ENCODE results near the gene CHKA. TPM values are rescaled to one million over a fixed set of nuclear protein-coding genes. Genes with fewer than 3 reads are reported as not detected.
A peak's percentile ranks its signal among the peaks of the same experiment; 100 is the strongest.

CHKA gene
- total and polyA plus RNA-seq, 9 of the 15 experiments (the other 6 are each of a cell fraction or from before 2014, with no cell fraction given), result 3.6 to 37.0 (median 30.2) TPM

- TF ChIP-seq HINFP (tag; conservative IDR thresholded peaks at IDR 0.05; ENCODE audit: low read depth), result no peak
- no peak for TF ChIP-seq NR0B1 (IDR thresholded peaks at IDR 0.05; ENCODE audit: partially characterized antibody)
- no peak for TF ChIP-seq SMAD2 (IDR thresholded peaks at IDR 0.05; ENCODE audit: low read depth, low read length)
- TF ChIP-seq USF2 (CRISPR knock-in tag; IDR thresholded peaks at IDR 0.05), result peak; percentile 69
- TF ChIP-seq EZH2 (IDR thresholded peaks at IDR 0.05; ENCODE audit: borderline replicate concordance, low read depth, low read length), result no peak
- no peak for TF ChIP-seq MXD1 (CRISPR knock-in tag; IDR thresholded peaks at IDR 0.05; ENCODE audit: borderline replicate concordance, poor library complexity, severe bottlenecking)
- no peak for TF ChIP-seq NR3C1 (CRISPR knock-in tag; IDR thresholded peaks at IDR 0.05)
- TF ChIP-seq DNMT1 (IDR thresholded peaks at IDR 0.05), result no peak
- no peak for TF ChIP-seq STAT5A (IDR thresholded peaks at IDR 0.05; ENCODE audit: borderline replicate concordance, low read length)
- no peak for TF ChIP-seq PTRF (tag; IDR thresholded peaks at IDR 0.05)
- TF ChIP-seq HES1 (IDR thresholded peaks at IDR 0.05; ENCODE audit: low read depth), result peak; percentile 61
- TF ChIP-seq UBTF (IDR thresholded peaks at IDR 0.05; ENCODE audit: borderline replicate concordance in 1 of 2, low read depth in 2 of 2, low read length in 2 of 2), result 0 out of 4 replicates have a peak, but pooled peaks of 1 of the 2 experiments have one; percentile 50
- TF ChIP-seq ZNF133 (CRISPR knock-in tag; IDR thresholded peaks at IDR 0.05), result no peak
- TF ChIP-seq VEZF1 (CRISPR knock-in tag; IDR thresholded peaks at IDR 0.05), result no peak; the same call in none of the 2 replicates
- TF ChIP-seq NFXL1 (CRISPR knock-in tag; IDR thresholded peaks at IDR 0.05), result no peak
- TF ChIP-seq MECOM (CRISPR knock-in tag; IDR thresholded peaks at IDR 0.05), result no peak
- no peak for TF ChIP-seq ETV6 (IDR thresholded peaks at IDR 0.05; ENCODE audit: borderline replicate concordance in 1 of 2, low read depth in 2 of 2, low read length in 1 of 2)
- TF ChIP-seq ETV6 (CRISPR knock-in tag; IDR thresholded peaks at IDR 0.05; ENCODE audit: borderline replicate concordance), result no peak
These were observed 117.2 kb downstream of the CHKA start, which contains the start of gene UNC93B1 (continued) for GRCh38 chr11:68003846-68004550.
